SHP77 treated with DMSO at 0.1 percent for 48 hours (cell line): Measurements from ENCODE around the gene BIN2.

Experiments
- DNase-seq: peaks from one replicate; lab custom pipeline; 2025; lab: John Stamatoyannopoulos, UW

BIN2 gene

GRCh38 chr12:51254536-51254935 is 69.4 kb downstream of the BIN2 start:
- DNase-seq = no peak

DNA sequence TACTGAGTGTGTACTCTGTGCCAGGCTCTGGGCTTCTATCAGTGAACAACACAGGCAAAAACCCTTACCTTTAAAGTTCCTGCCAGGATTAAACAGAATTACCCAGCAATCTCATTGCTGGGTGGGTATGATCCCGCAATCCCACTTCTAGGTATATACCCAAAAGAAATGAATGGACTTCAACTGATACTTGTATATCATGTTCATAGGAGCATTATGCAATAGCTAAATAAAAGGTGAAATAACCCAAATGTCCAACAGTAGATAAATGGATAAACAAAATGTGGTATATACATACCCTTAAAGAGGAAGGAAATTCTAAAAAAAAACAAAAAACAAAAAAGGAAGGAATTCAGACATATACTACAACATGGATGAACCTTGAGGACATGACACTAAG is 70.7 kb downstream of the BIN2 start:
- DNase-seq = no peak

GRCh38 chr12:51247523-51248206 is 76.3 kb downstream of the BIN2 start:
- DNase-seq = no peak

GRCh38 chr12:51246254-51246853 is 77.6 kb downstream of the BIN2 start:
- DNase-seq = no peak

- DNase-seq = no peak
Measured at GRCh38 chr12:51245476-51246253, 78.3 kb downstream of the BIN2 start.

DNA sequence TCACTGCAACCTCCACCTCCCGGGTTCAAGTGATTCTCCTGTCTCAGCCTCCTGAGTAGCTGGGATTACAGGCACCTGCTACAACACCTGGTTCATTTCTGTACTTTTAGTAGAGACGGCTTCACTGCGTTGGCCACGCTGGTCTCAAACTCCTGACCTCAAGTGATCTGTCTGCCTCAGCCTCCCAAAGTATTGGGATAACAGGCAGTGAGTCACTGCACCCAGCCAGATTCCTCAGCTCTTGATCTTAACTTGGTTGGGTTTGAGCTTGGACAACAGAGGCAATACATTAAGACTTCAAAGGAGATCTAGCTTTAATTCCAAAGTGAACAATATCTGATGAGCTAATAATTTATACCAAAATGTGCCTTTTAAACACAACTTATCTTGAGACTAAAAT is 79.7 kb downstream of the BIN2 start:
- no peak for DNase-seq

DNA sequence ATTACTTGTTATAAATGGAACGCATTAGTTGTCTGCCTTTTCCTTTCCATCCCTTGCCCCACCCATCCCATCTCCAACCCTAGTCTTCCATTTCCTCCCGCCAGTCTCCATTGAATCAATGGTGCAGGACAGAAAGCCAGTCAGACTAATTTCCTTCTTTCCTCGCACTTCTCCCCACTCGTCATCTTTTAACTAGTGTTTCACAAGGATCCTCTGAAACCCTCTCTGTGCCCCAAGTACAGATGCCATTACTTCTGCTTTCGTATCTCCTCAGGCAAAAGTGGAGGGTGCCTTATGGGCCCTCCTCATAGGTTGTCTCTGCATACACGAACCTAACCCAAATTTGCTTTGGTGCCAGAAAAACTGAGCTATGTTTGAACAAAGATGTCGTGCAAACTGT is 81.1 kb downstream of the BIN2 start:
- no peak for DNase-seq

DNA sequence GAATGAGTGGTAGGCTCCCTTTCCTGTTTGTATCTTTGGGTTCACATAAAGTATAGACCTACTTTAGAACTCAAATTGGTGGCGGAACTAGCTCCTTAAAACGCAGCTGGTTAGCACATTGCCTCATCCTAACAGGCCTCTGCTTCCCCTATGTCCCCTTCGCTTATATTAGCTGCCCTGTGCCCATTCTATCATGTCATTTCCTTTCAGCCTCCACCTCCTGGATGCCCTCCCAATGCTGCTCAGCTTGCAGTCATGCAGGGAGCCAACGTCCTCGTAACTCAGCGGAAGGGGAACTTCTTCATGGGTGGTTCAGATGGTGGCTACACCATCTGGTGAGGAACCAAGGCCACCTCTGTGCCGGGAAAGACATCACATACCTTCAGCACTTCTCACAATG is 81.9 kb downstream of the BIN2 start:
- no peak for DNase-seq

GRCh38 chr12:51240971-51241370 is 83.0 kb downstream of the BIN2 start:
- no peak for DNase-seq

GRCh38 chr12:51238510-51239334 is 85.3 kb downstream of the BIN2 start, which contains the start of gene DAZAP2:
DAZAP2 (plus strand) TSS chr12:51238826; CDS start chr12:51238908, 82 bp downstream.
- DNase-seq = peak; percentile 84

- no peak for DNase-seq
Measured at GRCh38 chr12:51238037-51238509, 85.9 kb downstream of the BIN2 start.

GRCh38 chr12:51234530-51234929 is 89.4 kb downstream of the BIN2 start:
- no peak for DNase-seq

GRCh38 chr12:51232642-51233041 is 91.3 kb downstream of the BIN2 start:
- no peak for DNase-seq
